NCI-H345 (cell line): Measurements from ENCODE around the gene RBM10.
"Not testable (repeated sequence)": the region's sequence is repeated elsewhere in the genome, so short reads cannot be mapped to it uniquely, and the experiment has no call there.

Experiments
- DNase-seq: peaks from one replicate; lab custom pipeline; 2025; lab: John Stamatoyannopoulos, UW

The RBM10 gene

GRCh38 chrX:47144626-47145394 is at the start of gene RBM10, which contains the start of gene NDUFB11:
Gene RBM10, plus strand, starts transcription at chrX:47145221. Its CDS starts 2,261 bp downstream, at chrX:47147482.
Gene NDUFB11, minus strand, starts transcription at chrX:47144702. Its CDS starts 23 bp downstream, at chrX:47144679.
- DNase-seq: peak; percentile 95

DNA sequence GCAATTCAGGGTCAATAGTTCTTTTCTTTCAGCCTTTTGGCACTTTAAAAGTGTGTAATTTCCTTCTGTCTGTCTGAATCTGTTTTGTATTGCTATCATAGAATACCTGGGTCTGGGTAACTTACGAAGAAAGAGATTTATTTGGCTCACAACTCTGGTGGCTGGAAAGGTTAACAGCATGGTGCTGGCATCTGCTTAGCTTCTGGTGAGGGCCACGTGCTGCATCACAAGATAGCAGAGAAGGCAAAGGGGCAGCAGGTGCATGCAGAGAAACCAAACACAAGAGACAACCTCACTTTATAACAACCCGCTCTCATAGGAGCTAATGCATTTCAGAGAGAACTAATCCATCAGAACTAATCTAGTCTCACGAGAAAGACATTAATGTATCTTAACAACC is 48.0 kb upstream of the RBM10 start:
- DNase-seq: no peak

DNA sequence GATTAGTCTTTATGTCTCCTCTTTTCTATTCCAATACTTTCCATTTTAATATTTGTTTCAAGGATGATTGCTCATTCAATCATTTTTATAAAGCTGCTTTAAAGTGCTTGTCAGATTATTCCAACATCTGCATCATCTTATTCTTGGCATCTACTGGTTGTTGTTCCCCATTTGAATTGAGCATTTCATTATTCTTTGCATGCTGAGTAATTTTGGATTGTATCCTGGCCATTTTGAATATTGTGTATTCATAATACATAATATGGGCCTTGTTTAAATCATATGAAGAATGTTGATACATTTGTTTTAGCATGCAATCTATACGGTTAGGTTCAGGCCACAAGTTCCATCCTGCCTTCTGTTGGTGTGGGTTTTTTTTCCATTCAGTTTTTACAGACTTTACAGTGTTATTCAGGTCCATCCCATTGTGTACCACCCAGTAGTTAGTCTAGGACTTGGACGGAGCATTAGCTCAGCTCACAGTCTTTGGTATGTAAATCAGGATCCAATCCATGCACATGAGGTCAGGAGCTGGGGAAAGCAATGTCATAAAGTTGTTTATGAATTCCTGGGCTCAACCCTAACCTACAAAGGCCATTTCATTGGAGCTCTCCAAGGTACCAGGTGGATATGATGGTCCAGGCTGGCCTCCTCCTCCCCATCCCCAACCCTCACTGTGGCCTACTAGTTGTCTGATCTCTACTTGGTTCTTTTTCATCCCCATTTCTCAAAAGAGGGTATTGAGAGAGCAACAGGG is 46.5 kb upstream of the RBM10 start:
- DNase-seq: no peak

DNA sequence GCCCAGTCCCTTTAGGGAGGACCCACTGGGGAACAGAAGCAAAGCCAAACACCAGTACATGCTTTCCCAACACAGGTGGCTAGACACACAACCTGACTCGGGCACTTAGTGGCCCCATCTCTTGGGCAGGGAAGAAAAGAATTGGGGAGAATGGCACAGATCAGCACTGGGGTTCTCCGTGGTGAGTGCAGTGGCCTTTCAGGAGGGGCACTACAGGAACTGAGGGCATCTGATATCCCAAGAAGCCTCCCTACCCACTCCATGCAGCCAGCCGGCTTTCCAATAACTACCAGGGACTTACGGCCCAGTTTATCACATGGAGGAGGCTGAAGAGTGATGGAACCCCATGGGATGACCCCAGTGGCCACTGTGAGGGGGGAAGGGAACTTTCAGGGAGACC is 43.8 kb upstream of the RBM10 start:
- DNase-seq: no peak

DNA sequence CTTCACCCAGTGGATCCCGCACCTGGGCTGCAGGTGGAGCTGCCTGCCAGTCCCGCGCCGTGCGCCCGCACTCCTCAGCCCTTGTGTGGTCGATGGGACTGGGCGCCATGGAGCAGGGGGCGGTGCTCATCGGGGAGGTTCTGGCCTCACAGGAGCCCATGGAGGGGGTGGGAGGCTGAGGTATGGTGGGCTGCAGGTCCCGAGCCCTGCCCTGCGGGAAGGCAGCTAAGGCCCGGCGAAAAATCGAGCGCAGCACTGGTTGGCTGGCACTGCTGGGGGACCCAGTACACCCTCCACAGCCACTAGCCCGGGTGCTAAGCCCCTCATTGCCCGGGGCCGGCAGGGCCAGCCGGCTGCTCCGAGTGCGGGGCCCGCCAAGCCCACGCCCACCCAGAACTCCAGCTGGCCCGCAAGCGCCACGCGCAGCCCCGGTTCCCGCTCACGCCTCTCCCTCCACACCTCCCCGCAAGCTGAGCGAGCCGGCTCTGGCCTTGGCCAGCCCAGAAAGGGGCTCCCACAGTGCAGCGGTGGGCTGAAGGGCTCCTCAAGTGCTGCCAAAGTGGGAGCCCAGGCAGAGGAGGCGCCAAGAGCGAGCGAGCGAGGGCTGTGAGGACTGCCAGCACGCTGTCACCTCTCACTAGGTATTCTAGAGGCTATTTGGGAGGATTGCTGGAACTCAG is 33.9 kb upstream of the RBM10 start:
- not testable (repeated sequence) for DNase-seq

GRCh38 chrX:47112316-47112954 is 32.6 kb upstream of the RBM10 start:
- DNase-seq: no peak

- not testable (repeated sequence) for DNase-seq
These were observed 28.4 kb upstream of the RBM10 start for GRCh38 chrX:47116551-47117110.

DNA sequence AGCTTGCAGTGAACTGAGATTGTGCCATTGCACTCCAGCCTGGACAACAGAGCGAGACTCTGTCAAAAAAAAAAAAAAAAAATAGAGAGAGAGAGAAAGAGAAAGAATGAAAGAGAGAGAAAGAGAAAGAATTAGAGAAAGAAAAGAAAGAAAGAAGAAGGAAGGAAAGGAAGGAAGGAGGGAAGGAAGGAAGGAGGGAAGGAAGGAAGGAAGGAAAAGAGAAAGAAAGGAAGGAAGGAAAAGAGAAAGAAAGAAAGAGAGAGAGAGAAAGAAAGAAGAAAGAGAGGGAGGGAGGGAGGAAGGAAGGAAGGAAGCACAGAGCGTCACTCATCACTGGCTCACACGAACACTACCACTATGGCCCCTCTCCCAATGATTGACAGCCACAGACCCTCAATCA is 20.6 kb upstream of the RBM10 start:
- DNase-seq: not testable (repeated sequence)

GRCh38 chrX:47129157-47129898 is 15.7 kb upstream of the RBM10 start:
- DNase-seq: peak; percentile 95

- DNase-seq: no peak
These were observed 15.1 kb upstream of the RBM10 start for GRCh38 chrX:47129899-47130358.

DNA sequence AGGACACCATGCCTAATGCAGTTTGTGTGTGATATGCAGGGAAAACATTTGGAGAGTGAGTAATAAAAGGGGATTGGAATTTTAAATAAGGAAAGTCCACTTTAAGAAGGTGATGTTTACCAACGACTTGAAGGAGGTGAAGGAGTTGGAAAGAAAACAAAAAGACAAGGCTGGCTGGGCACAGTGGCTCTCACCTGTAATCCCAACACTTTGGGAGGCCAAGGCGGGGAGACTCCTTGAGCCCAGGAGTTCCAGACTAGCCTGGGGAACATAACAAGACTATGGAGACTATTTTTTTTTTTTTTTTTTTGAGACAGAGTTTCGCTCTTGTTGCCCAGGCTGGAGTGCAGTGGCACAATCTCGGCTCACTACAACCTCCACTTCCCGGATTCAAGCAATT is 11.5 kb upstream of the RBM10 start:
- no peak for DNase-seq

DNA sequence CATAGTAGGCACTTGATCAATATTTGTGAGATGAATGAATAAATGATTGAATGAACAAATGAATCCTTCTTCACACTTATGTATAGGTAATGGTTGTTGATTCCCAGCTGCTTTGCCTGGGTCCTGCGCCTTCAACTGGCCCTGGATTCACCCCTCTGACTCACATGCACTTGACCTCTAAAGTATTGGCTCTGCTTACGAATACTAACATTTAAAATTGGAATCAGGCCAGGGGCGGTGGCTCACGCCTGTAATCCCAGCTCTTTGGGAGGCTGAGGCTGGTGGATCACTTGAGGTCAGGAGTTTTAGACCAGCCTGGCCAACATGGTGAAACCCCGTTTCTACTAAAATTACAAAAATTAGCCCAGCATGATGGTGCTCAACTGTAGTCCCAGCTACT is 9.4 kb upstream of the RBM10 start:
- DNase-seq: not testable (repeated sequence)

- no peak for DNase-seq
These were observed 6.8 kb upstream of the RBM10 start for GRCh38 chrX:47138171-47138570.

DNA sequence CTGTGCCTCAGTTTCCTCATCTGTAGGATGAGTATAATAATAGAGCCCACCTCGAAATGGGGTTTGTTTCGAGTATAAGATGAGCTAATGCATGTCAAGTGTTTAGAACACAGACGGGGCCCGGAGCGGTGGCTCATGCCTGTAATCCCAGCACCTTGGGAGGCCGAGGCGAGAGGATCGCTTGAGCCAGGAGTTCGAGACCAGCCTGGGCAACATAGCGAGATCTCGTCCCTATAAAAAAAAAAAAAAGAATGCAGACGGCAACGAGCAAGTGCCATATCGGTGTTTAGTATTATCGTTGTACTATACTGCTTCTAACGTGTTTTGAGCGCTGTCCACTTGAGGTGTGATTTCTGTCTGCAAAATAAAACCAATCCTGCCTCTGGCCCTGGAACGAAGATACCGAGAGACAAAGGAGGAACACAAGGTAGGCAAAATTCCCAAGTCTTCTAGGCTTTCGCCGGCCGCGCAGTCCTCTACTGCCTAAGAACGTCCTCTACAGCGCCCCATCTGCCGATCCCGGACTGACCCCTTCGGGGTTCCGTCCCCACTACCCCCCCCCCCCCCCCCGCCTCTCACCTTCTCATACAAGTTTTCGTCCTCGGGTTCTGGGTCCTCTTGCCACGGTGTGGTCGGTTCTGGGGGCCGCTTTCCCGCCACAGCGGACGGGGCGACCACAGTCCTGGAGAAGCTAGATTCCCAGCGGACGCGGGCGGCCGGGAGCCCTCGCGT is 961 bp upstream of the RBM10 start:
- peak; percentile 25 for DNase-seq

DNA sequence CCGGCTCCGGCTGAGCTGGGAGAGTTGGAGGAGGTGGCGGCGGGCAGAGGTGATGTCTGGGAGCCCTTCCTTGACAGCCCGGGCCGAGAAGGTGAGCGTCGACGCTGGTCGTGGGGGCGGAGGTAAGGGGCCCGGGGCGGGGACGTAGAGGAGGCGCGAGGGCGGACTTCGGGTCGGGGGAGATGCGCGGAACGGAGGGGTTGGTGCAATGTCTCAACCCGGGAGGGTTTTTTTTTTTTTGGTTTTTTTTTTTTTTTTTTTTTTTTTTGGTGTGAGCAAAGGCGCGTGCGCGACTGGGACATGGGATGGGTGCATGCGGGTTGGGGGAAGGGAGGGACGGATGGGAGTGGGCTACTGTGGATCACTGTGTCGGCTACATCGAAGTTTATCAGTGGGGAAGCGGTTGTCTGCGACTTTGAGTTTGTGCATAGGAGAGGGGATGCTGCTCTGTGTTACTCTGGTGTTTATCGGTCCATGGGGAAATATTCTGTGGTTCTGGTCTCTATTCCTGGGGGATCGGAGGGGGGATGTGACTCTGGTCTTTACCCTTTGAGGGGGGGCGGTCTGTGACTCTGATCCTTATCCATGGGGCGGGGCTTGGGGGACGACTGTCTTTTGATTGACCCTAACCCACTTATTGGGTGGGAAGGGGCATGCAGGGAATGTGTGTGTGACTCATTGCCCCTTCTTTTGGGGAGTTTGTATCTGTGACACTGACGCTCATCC is 537 bp downstream of the RBM10 start:
- peak; percentile 36 for DNase-seq

DNA sequence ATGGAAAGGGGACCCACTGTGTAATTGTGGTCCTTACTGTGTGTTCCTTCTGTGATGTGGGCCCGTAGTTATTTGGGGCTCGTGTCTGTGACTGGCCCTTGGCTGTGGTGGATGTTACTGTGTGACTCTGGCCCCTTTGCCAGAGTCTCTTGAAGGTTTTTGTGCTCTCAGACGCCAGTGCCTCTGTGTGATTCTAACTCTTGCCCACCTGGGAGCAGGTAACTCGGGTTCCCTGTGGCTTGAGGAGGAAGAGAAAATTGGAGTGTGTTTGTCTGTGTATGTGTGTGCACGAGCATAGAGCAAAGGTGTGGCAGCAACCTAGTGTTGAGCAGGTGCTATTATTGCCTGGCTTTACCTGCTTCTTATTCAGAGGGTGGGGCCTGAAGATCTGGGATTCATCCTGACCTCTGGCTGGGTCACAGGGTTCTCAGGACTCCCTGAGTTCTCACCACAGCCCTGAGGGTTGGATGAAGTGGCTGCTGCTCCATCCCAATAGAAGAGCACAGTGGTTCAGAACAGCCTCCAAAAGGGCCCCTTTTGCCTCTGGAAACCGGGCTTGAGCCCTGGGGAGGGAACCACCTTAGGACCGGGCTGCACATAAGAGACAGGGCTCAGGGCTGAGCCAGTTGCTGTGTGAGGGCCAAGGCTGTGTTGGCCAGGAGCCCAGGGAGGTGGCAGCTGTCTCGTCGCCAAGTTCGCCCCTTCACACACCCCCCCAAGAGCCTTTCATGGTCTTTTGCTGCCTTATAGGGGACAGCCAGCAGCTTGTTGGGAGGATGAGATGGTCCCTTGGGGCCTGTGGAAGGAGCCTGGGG is 1.3 kb downstream of the RBM10 start:
- DNase-seq: peak; percentile 12

- DNase-seq: no peak
These were observed 2.2 kb downstream of the RBM10 start for GRCh38 chrX:47146936-47147859.

DNA sequence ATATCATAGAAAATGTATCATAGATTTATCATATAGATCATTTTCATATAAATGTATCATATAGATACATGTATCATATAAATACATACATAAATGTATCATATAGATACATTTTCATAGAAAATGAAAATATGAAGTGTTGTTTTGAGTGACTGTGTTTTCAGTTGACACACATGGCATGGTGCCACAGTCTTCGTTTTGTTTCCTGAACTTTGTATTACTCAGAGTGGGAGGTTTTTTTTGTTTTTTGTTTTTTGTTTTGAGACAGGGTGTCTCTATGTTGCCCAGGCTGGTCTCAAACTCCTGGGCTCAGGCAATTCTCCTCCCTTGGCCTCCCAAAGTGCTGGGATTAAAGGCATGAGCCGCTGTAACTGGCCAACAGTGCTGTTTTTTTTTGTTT is 3.9 kb downstream of the RBM10 start:
- no peak for DNase-seq
